ENCODE results near the gene MASP1. TPM values are rescaled to one million over a fixed set of nuclear protein-coding genes. Genes with fewer than 3 reads are reported as not detected.

MASP1 gene
- polyA plus RNA-seq, 2 of the 4 experiments (the other 2 are of a cell fraction), result 0.18 TPM; not detected in 1

DNA sequence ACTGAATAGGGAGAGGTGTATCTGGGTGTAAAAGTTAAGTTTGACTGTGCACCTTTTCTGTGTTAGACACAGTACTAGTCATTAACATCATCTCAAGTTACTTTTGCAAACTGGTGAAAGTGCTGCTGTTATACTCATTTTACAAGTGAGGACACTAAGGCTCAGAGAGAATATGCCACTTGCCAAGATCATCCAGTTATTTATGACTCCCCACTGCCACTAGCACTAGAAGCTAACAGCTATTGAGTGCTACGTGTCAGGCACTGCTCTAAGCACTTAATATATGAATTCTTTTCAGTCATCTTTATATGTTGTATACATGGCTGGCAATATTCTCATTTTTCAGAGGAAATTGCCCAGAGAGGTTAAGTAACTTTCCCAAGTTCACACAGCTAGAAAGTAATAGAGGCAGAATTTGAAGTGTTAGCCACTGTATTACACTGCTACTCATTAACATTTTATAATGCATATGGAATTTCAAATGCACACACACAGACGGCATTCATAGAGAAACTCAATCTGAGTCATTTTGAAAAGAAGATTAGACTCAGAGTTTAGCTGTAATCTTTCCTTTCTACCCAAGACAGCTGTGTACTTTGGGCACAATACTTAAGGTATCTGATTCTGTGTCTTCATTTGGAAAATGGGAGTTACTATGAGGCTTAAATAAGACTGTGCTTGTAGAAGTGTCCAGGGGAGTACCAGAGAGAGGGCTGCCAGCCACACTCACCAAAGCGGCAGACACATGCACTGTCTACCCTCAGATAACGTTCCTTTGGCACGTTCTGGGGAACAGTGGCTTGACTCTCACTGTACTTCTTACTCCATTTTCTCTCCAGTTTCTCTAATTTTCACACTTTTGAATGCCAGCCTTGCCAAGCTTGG lies 1.3 kb upstream of the MASP1 start:
- Histone ChIP-seq H3K9me3 (no peaks in the 10 kb centered on the region), H3K4me1 (no peaks in the 10 kb centered on the region), H3K27ac (no peak overlapping the region), H3K4me3 (no peak overlapping the region), H3K4me2 (no peak overlapping the region)
- ChIA-PET POLR2A (no interaction called here), CTCF (interaction anchor here (0.6 to 2.4 kb wide), 4 partner anchors 12 to 352 kb away, joined by 3 to 6 read pairs (median 4); no protein-coding TSS in a partner anchor)
- TF ChIP-seq ZFP36 (IDR thresholded peaks at IDR 0.05; ENCODE audit: borderline replicate concordance, partially characterized antibody) (no peak), GATA3 (IDR thresholded peaks at IDR 0.05; ENCODE audit: borderline replicate concordance) (no peak), HOXB5 (CRISPR knock-in tag; IDR thresholded peaks at IDR 0.05) (no peak), JUN (IDR thresholded peaks at IDR 0.05) (no peak), POLR2AphosphoS2 (conservative IDR thresholded peaks at IDR 0.05; ENCODE audit: low read length) (no peak)
- TF ChIP-seq, protein P1, sequence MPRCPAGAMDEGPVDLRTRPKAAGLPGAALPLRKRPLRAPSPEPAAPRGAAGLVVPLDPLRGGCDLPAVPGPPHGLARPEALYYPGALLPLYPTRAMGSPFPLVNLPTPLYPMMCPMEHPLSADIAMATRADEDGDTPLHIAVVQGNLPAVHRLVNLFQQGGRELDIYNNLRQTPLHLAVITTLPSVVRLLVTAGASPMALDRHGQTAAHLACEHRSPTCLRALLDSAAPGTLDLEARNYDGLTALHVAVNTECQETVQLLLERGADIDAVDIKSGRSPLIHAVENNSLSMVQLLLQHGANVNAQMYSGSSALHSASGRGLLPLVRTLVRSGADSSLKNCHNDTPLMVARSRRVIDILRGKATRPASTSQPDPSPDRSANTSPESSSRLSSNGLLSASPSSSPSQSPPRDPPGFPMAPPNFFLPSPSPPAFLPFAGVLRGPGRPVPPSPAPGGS (IDR thresholded peaks at IDR 0.05), result no peak
- TF ChIP-seq, protein P2, sequence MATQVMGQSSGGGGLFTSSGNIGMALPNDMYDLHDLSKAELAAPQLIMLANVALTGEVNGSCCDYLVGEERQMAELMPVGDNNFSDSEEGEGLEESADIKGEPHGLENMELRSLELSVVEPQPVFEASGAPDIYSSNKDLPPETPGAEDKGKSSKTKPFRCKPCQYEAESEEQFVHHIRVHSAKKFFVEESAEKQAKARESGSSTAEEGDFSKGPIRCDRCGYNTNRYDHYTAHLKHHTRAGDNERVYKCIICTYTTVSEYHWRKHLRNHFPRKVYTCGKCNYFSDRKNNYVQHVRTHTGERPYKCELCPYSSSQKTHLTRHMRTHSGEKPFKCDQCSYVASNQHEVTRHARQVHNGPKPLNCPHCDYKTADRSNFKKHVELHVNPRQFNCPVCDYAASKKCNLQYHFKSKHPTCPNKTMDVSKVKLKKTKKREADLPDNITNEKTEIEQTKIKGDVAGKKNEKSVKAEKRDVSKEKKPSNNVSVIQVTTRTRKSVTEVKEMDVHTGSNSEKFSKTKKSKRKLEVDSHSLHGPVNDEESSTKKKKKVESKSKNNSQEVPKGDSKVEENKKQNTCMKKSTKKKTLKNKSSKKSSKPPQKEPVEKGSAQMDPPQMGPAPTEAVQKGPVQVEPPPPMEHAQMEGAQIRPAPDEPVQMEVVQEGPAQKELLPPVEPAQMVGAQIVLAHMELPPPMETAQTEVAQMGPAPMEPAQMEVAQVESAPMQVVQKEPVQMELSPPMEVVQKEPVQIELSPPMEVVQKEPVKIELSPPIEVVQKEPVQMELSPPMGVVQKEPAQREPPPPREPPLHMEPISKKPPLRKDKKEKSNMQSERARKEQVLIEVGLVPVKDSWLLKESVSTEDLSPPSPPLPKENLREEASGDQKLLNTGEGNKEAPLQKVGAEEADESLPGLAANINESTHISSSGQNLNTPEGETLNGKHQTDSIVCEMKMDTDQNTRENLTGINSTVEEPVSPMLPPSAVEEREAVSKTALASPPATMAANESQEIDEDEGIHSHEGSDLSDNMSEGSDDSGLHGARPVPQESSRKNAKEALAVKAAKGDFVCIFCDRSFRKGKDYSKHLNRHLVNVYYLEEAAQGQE (IDR thresholded peaks at IDR 0.05), result no peak
- TF ChIP-seq, protein P3, sequence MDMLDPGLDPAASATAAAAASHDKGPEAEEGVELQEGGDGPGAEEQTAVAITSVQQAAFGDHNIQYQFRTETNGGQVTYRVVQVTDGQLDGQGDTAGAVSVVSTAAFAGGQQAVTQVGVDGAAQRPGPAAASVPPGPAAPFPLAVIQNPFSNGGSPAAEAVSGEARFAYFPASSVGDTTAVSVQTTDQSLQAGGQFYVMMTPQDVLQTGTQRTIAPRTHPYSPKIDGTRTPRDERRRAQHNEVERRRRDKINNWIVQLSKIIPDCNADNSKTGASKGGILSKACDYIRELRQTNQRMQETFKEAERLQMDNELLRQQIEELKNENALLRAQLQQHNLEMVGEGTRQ (IDR thresholded peaks at IDR 0.05), result no peak
- TF ChIP-seq, protein P4, sequence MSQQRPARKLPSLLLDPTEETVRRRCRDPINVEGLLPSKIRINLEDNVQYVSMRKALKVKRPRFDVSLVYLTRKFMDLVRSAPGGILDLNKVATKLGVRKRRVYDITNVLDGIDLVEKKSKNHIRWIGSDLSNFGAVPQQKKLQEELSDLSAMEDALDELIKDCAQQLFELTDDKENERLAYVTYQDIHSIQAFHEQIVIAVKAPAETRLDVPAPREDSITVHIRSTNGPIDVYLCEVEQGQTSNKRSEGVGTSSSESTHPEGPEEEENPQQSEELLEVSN (IDR thresholded peaks at IDR 0.05; ENCODE audit: borderline replicate concordance, low read depth), result no peak
- WGBS (ENCODE audit: missing lambda C conversion rate), result 46% methylated on average over 5 of the region's 5 CpGs
- DNase-seq (ENCODE audit: low read depth in 1 of 2, low spot score in 1 of 2), result no peak
- no peak for FAIRE-seq
- no peak for ATAC-seq

DNA sequence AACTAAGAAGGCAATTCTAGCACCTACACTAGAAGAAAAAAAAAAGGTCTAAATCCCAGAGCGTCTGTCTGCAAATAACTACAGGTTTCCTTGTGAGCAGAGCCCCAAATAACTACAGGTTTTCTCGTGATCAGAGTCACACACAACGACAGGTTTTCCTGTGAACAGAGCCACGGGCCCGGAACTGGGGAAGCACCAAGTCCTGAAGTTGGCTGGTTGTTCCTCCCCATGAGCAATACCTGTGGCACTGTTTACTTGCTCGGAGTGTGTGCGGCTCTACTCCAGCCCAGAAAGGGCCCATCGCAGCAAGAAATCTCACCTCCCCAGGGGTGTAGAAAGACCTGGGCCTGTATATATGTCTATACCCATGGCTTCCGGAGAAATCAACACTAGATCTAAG lies 644 bp upstream of the MASP1 start:
- no peaks in the 10 kb centered on the region for H3K9me3 ChIP-seq
- no peak overlapping the region for H3K27ac ChIP-seq
- H3K4me1 ChIP-seq, result no peaks in the 10 kb centered on the region
- H3K4me3 ChIP-seq, result no peak overlapping the region
- DNase-seq (ENCODE audit: low read depth in 1 of 2, low spot score in 1 of 2) (no peak), FAIRE-seq (no peak), ATAC-seq (no peak)
- no peak for TF ChIP-seq TP53 (CRISPR knock-in tag; IDR thresholded peaks at IDR 0.05)
- TF ChIP-seq, protein P3 (IDR thresholded peaks at IDR 0.05), result no peak
- TF ChIP-seq, protein P5, sequence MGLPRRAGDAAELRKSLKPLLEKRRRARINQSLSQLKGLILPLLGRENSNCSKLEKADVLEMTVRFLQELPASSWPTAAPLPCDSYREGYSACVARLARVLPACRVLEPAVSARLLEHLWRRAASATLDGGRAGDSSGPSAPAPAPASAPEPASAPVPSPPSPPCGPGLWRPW (IDR thresholded peaks at IDR 0.05), result no peak
- TF ChIP-seq EP300 (IDR thresholded peaks at IDR 0.05), result no peak
- TF ChIP-seq JUNB (IDR thresholded peaks at IDR 0.05), result no peak
- TF ChIP-seq MAFK (IDR thresholded peaks at IDR 0.05; ENCODE audit: partially characterized antibody), result no peak
- no peak for TF ChIP-seq RFX5 (IDR thresholded peaks at IDR 0.05)
- no peak for TF ChIP-seq EHF (CRISPR knock-in tag; IDR thresholded peaks at IDR 0.05)
- CTCF ChIA-PET, result interaction anchor here (2.4 kb wide), 1 partner anchor 26 kb away, joined by 6 read pairs; no protein-coding TSS in a partner anchor
- POLR2A ChIA-PET, result no interaction called here
- 77% methylated on average over 6 of the region's 9 CpGs for WGBS (ENCODE audit: missing lambda C conversion rate)
- H3K4me2 ChIP-seq, result no peak overlapping the region
